HG03025 (cell line): ENCODE measurements around the gene GAD1.

Experiments
- ATAC-seq: cut with Tn5 transposase; IDR thresholded peaks from one replicate; pipeline ENCODE4 v1.9.1; 2021; ENCODE audit warnings: mild to moderate bottlenecking, moderate library complexity; ENCODE audit not compliant: unreplicated experiment, low FRiP score

The GAD1 gene

GRCh38 chr2:170816504-170817092 is at the start of gene GAD1:
Gene GAD1, plus strand, starts transcription at chr2:170816887. Its CDS starts 1,705 bp downstream, at chr2:170818592.
- no peak for ATAC-seq

GRCh38 chr2:170770008-170770605 is 46.6 kb upstream of the GAD1 start, which contains the start of gene ERICH2:
Gene ERICH2, plus strand, starts transcription at chr2:170770378. Its CDS starts 304 bp downstream, at chr2:170770682.
- peak; percentile 43 for ATAC-seq

GRCh38 chr2:170770606-170771420 is 45.9 kb upstream of the GAD1 start:
- ATAC-seq = peak; percentile 82

- ATAC-seq = no peak
Measured at GRCh38 chr2:170771421-170771937, 45.2 kb upstream of the GAD1 start.

- no peak for ATAC-seq
Measured at GRCh38 chr2:170772295-170772694, 44.4 kb upstream of the GAD1 start.

- ATAC-seq = no peak
Measured at GRCh38 chr2:170774074-170774473, 42.6 kb upstream of the GAD1 start.

- ATAC-seq = no peak
Measured at GRCh38 chr2:170778900-170779299, 37.8 kb upstream of the GAD1 start.

- ATAC-seq = no peak
Measured at GRCh38 chr2:170779304-170779703, 37.4 kb upstream of the GAD1 start.

GRCh38 chr2:170782673-170783072 is 34.0 kb upstream of the GAD1 start:
- no peak for ATAC-seq

GRCh38 chr2:170783549-170783948 is 33.1 kb upstream of the GAD1 start:
- no peak for ATAC-seq

- no peak for ATAC-seq
Measured at GRCh38 chr2:170798996-170799395, 17.7 kb upstream of the GAD1 start.

GRCh38 chr2:170806548-170806947 is 10.1 kb upstream of the GAD1 start:
- no peak for ATAC-seq

- no peak for ATAC-seq
Measured at GRCh38 chr2:170812710-170813600, 3.7 kb upstream of the GAD1 start.

GRCh38 chr2:170813611-170814532 is 2.8 kb upstream of the GAD1 start:
- ATAC-seq = no peak

GRCh38 chr2:170814533-170815230 is 2.0 kb upstream of the GAD1 start:
- ATAC-seq = no peak

- ATAC-seq = no peak
Measured at GRCh38 chr2:170815311-170815710, 1.4 kb upstream of the GAD1 start.

GRCh38 chr2:170815746-170816503 is 762 bp upstream of the GAD1 start:
- ATAC-seq = no peak
